Thymus (tissue), 11 donors: Measurements from ENCODE around the gene LCOR. TPM values are rescaled to one million over a fixed set of nuclear protein-coding genes. Genes with fewer than 3 reads are reported as not detected.
"Not testable (repeated sequence)": the region's sequence is repeated elsewhere in the genome, so short reads cannot be mapped to it uniquely, and the experiment has no call there.

Source experiments
- DNase-seq, 9 donors: peaks; one replicate each; pipeline ENCODE4 v3.0.0-alpha.2; 2013; ENCODE audit warnings: low spot score in 9 of 9, low read depth in 6 of 9, missing footprints in 1 of 9
- H3K27ac ChIP-seq, 2 donors: one replicate each; pipeline ENCODE4 v1.5.1; 2013; ENCODE audit warnings: control low read depth in 1 of 2, low read depth in 1 of 2, low read length in 1 of 2, mild to moderate bottlenecking in 1 of 2, moderate library complexity in 1 of 2
- H3K27me3 ChIP-seq, 2 donors: one replicate each; pipeline ENCODE4 v1.5.1; 2013; ENCODE audit warnings: low read length in 1 of 2; ENCODE audit not compliant: control insufficient read depth in 2 of 2, insufficient read depth in 1 of 2
- H3K36me3 ChIP-seq, 2 donors: one replicate each; pipeline ENCODE4 v1.5.1; 2013; ENCODE audit warnings: low read length in 1 of 2, mild to moderate bottlenecking in 1 of 2, moderate library complexity in 1 of 2; ENCODE audit not compliant: control insufficient read depth in 2 of 2, insufficient read depth in 2 of 2
- H3K4me1 ChIP-seq, 2 donors: one replicate each; pipeline ENCODE4 v1.5.1; 2013; ENCODE audit warnings: low read length in 2 of 2; ENCODE audit not compliant: control insufficient read depth in 2 of 2, insufficient read depth in 2 of 2
- H3K4me3 ChIP-seq, 2 donors: one replicate each; pipeline ENCODE4 v1.5.1; 2013; ENCODE audit warnings: low read length in 2 of 2, control low read depth in 1 of 2, mild to moderate bottlenecking in 1 of 2
- H3K9me3 ChIP-seq, 2 donors: one replicate each; pipeline ENCODE4 v1.5.1; 2013; ENCODE audit warnings: low read length in 1 of 2, mild to moderate bottlenecking in 1 of 2; ENCODE audit not compliant: control insufficient read depth in 2 of 2, insufficient read depth in 1 of 2
- WGBS: extraction: QIAGEN DNeasy Blood & Tissue Kit; methylation state at CpG from one replicate; pipeline ENCODE4 v1.1.7; 2013; 5-methylcytosine and 5-hydroxymethylcytosine counted together
- polyA plus RNA-seq: library from polyadenylated mRNA; stranded (reverse); fragments of 200-250 nt; gene quantifications from one replicate; pipeline ENCODE4 v1.2.3, GENCODE V29; 2013
- total RNA-seq: library from RNA; stranded (reverse); fragments of 120-200 nt; gene quantifications from one replicate; pipeline ENCODE4 v1.2.4, GENCODE V29; 2013
- donor health status: healthy.

Gene LCOR
- total and polyA plus RNA-seq, 2 donors, result 4.5 to 10.3 TPM

DNA sequence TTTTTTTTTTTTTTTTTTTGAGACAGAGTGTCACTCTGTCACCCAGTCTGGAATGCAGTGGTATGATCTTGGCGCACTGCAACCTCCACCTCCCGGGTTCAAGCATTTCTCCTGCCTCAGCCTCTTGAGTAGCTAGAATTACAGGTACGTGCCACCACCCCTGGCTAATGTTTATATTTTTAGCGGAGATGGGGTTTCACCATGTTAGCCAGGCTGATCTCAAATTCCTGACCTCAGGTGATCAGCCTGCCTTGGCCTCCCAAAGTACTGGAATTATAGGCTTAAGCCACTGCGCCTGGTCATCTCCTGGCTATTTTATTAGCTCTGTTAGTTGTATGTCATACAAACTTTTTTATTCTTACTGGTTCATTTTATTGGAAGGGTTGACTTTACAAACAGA, 103.0 kb downstream of the LCOR start:
- DNase-seq, result no peak
- over 99% methylated on average over 5 of the region's 5 CpGs for WGBS
- H3K27me3 ChIP-seq, result no peaks in the 10 kb centered on the region
- no peak overlapping the region for H3K27ac ChIP-seq
- H3K9me3 ChIP-seq, result no peaks in the 10 kb centered on the region
- no peaks in the 10 kb centered on the region for H3K4me1 ChIP-seq
- no peak overlapping the region for H3K4me3 ChIP-seq
- peaks cover 3 to 8% of the 10 kb centered on the region in 2 donors for H3K36me3 ChIP-seq

DNA sequence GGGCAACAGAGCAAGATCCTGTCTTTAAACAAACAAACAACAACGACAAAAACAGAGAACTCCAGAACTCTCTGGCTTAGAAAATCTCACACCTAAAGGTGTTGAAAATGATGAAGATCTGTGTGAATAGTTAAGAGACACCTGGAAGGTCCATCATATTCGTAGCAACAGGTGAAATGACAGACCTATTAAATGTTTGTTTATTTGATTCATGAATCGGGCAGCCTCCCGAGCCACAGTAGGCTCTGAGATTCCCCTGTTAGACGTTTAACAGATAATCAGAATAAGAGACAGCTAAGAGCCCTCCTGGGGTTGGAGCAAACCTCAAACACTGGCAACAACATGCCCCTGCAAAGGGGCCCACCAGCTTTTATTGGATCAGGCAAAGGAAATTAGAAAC, 103.7 kb downstream of the LCOR start:
- Histone ChIP-seq H3K9me3 (no peaks in the 10 kb centered on the region), H3K27me3 (no peaks in the 10 kb centered on the region), H3K4me3 (no peak overlapping the region), H3K36me3 (peaks cover 3 to 8% of the 10 kb centered on the region in 2 donors), H3K27ac (no peak overlapping the region), H3K4me1 (no peaks in the 10 kb centered on the region)
- no peak for DNase-seq
- 97% methylated on average over 5 of the region's 5 CpGs for WGBS

DNA sequence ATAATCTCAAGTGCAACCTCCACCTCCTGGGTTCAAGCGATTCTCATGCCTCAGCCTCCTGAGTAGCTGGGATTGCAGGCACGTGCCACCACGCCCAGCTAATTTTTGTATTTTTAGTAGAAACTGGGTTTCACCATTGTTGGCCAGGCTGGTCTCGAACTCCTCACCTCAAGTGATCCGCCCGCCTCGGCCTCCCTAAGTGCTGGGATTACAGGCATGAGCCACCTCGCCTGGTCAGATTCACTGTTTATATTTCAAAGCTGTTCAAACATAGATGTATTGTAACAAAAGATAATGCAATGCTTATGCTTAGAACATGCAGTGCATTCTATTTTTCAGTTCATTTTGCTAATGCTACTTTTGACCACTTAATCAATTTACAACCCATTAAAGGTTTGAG, 111.1 kb downstream of the LCOR start:
- not testable (repeated sequence) for H3K4me1 ChIP-seq, DNase-seq, H3K4me3 ChIP-seq, H3K27me3 ChIP-seq, H3K36me3 ChIP-seq, H3K9me3 ChIP-seq, H3K27ac ChIP-seq
- 98% methylated on average over 8 of the region's 8 CpGs for WGBS

DNA sequence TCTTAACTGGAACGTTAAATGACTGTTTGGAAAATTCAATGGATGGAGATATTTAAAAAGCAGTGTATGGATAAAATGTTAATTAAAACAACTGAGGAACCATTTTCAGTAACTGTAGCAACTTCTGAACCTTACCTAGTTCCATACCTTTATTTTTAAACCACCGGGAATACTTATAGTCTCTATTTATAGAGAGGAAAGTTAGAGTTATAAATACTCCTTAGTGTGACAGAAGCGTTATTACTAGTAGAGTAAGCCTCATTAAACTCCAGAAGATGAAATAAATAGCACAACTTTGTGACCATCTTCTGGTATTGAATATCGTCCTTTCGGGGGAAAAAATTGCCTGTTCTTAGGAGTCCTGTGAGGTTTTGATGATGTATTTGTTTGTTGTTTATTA, 114.9 kb downstream of the LCOR start:
- Histone ChIP-seq H3K4me1 (no peaks in the 10 kb centered on the region), H3K36me3 (peaks cover 2 to 3% of the 10 kb centered on the region in 2 donors), H3K4me3 (no peak overlapping the region), H3K27me3 (no peaks in the 10 kb centered on the region), H3K27ac (no peak overlapping the region), H3K9me3 (no peaks in the 10 kb centered on the region)
- WGBS, result 99% methylated on average over 5 of the region's 5 CpGs
- no peak for DNase-seq

DNA sequence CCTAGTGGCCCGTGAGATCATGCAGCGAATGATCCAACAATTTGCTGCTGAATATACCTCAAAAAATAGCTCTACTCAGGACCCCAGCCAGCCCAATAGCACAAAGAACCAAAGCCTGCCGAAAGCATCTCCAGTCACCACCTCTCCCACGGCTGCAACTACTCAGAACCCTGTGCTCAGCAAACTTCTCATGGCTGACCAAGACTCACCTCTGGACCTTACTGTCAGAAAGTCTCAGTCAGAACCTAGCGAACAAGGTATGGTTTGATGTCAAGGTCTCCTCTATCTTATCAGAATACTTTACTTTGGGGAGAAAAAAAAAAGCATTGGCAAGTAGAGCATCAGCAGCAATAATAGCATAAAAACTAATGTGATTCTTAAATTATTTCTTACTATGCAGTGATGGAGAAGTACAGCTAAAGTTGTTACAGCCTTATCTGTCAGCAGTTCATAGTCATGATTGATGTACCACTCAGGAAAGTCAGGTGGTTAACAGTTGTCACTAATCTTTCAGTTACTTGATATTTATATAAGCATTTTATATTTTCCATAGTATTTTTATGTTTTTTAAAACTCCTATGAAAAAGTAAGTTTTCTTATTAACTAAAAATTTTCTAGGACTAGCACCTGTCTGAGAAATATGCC, 117.1 kb downstream of the LCOR start:
- Histone ChIP-seq H3K27me3 (no peaks in the 10 kb centered on the region), H3K4me3 (no peak overlapping the region), H3K27ac (no peak overlapping the region), H3K36me3 (peaks cover 3 to 6% of the 10 kb centered on the region in 2 donors), H3K9me3 (no peaks in the 10 kb centered on the region), H3K4me1 (no peaks in the 10 kb centered on the region)
- no peak for DNase-seq
- 99% methylated on average over 5 of the region's 5 CpGs for WGBS

DNA sequence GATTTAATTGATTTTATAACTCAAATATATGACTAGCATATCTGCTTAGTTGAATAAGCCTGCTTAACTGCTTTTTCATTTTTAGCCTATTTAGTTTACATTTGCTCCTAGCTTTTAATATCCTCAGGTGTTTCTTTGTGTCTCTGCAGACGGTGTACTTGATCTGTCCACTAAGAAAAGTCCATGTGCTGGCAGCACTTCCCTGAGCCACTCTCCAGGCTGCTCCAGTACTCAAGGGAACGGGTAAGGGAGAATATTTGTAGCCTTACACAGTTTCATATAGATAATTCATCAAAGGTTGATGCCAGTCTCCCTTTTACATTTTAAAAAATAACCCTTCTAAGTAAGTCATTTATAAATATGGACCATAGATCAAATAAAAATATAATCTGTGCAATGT, 119.9 kb downstream of the LCOR start:
- Histone ChIP-seq H3K4me1 (no peaks in the 10 kb centered on the region), H3K4me3 (no peak overlapping the region), H3K36me3 (peaks cover 20 to 26% of the 10 kb centered on the region in 2 donors), H3K9me3 (no peaks in the 10 kb centered on the region), H3K27ac (no peak overlapping the region), H3K27me3 (no peaks in the 10 kb centered on the region)
- no peak for DNase-seq
- 99% methylated on average over 2 of the region's 2 CpGs for WGBS

DNA sequence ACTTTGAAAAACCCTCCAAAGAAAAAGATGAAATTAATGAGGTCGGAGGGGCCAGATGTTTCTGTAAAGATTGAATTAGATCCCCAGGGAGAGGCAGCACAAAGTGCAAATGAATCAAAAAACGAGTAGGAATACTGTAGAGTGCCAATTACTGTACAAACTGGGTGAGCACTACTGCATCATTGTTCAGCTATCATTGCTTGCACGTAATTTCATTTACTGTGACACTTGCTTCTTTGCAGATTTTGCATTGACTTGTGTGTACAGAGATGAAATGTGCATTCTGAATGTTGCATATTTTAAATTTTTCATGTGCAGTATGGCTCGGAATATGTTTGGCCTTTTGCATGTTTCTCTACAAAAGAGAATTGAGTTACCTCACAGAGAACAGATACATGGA, 123.7 kb downstream of the LCOR start:
- H3K9me3 ChIP-seq, result no peaks in the 10 kb centered on the region
- DNase-seq, result no peak
- H3K27me3 ChIP-seq, result no peaks in the 10 kb centered on the region
- no peaks in the 10 kb centered on the region for H3K4me1 ChIP-seq
- no peak overlapping the region for H3K27ac ChIP-seq
- peaks cover 17 to 33% of the 10 kb centered on the region in 2 donors for H3K36me3 ChIP-seq
- WGBS, result 98% methylated on average over 4 of the region's 4 CpGs
- H3K4me3 ChIP-seq, result no peak overlapping the region

DNA sequence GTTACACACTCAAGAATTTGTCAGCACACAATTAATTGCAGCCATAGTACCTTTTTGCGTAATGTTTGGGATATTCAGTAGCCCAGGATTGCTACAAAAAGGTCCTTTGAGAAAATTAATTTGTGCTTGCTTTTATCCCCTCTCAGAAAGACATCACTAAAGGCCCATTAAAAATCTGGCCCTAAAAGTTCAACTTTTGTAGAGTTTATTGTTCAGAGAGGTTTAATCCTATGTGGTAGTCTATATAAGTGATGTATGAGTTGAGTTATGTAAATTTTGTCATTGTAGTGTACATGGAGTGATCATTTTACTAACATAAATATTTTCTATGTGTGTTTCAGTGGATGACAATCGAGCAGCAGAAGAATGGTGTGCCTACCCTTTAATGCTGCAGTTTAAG, 126.0 kb downstream of the LCOR start:
- no peak overlapping the region for H3K27ac ChIP-seq
- H3K4me1 ChIP-seq, result no peaks in the 10 kb centered on the region
- no peaks in the 10 kb centered on the region for H3K9me3 ChIP-seq
- no peak for DNase-seq
- H3K4me3 ChIP-seq, result no peak overlapping the region
- WGBS, result 99% methylated on average over 2 of the region's 2 CpGs
- no peaks in the 10 kb centered on the region for H3K27me3 ChIP-seq
- peaks cover 17 to 31% of the 10 kb centered on the region in 2 donors for H3K36me3 ChIP-seq

DNA sequence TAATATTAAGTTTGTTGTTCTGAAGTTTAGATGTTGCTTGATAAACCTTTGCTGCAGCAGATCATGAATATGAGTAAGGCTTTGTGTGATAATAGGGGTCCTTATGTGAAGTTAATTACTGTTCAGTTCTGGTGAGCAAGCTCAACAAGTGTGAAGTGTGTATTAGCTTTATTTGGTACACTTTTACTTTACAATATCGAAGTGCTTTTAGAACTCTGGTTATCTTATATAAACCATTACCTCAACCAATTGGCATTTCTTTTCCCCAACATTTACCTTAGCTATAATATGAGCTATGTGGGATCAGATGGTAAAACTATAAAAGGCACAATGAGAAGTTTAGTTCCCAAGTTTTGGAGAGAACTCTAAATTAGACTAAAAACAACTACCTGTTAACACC, 127.6 kb downstream of the LCOR start:
- no peak overlapping the region for H3K4me3 ChIP-seq
- no peak for DNase-seq
- peaks cover 13 to 29% of the 10 kb centered on the region in 2 donors for H3K36me3 ChIP-seq
- WGBS, result 100% methylated on average over 1 of the region's 1 CpG
- no peaks in the 10 kb centered on the region for H3K27me3 ChIP-seq
- no peak overlapping the region for H3K27ac ChIP-seq
- no peaks in the 10 kb centered on the region for H3K4me1 ChIP-seq
- H3K9me3 ChIP-seq, result no peaks in the 10 kb centered on the region
